Chondrocyte (in vitro differentiated cells): Measurements from ENCODE around the gene TEX35. TPM values are rescaled to one million over a fixed set of nuclear protein-coding genes. Genes with fewer than 3 reads are reported as not detected.
A peak's percentile ranks its signal among the peaks of the same experiment; 100 is the strongest.
"Not testable (repeated sequence)": the region's sequence is repeated elsewhere in the genome, so short reads cannot be mapped to it uniquely, and the experiment has no call there.

Experiments
- DNase-seq: peaks from one replicate; pipeline ENCODE4 v3.0.0; 2021; ENCODE audit warnings: mixed read lengths, low spot score
- H3K27ac Mint-ChIP-seq: one replicate; pipeline ENCODE4 v1.8.0; 2021; ENCODE audit warnings: mild to moderate bottlenecking, moderate library complexity, mixed read lengths; ENCODE audit not compliant: unreplicated experiment
- H3K27me3 Mint-ChIP-seq: 2 replicates; pipeline ENCODE4 v1.8.0; 2021; ENCODE audit warnings: low read depth, mixed read lengths
- H3K36me3 Mint-ChIP-seq: 2 replicates; pipeline ENCODE4 v1.8.0; 2021; ENCODE audit warnings: low read depth, mixed read lengths
- H3K4me1 Mint-ChIP-seq: 2 replicates; pipeline ENCODE4 v1.8.0; 2021; ENCODE audit warnings: low read depth, mild to moderate bottlenecking, mixed read lengths
- H3K4me3 Mint-ChIP-seq: one replicate; pipeline ENCODE4 v1.8.0; 2021; ENCODE audit warnings: mild to moderate bottlenecking, moderate library complexity, mixed read lengths; ENCODE audit not compliant: unreplicated experiment
- H3K9me3 Mint-ChIP-seq: 2 replicates; pipeline ENCODE4 v1.8.0; 2021; ENCODE audit warnings: low read depth, mixed read lengths
- total RNA-seq: library from RNA; stranded (reverse); gene quantifications from 3 replicates; pipeline ENCODE4 v1.2.1, GENCODE V29; 2021
- TF ChIP-seq, protein P1 (sequence below): fragments of 200-600 bp; sonication (generic); IDR thresholded peaks from 2 replicates; pipeline ENCODE4 v1.5.0; 2021; ENCODE audit warnings: antibody characterized with exemption, mild to moderate bottlenecking, moderate library complexity

The TEX35 gene
- total RNA-seq, 1 donor from 2014 or later, result not detected

DNA sequence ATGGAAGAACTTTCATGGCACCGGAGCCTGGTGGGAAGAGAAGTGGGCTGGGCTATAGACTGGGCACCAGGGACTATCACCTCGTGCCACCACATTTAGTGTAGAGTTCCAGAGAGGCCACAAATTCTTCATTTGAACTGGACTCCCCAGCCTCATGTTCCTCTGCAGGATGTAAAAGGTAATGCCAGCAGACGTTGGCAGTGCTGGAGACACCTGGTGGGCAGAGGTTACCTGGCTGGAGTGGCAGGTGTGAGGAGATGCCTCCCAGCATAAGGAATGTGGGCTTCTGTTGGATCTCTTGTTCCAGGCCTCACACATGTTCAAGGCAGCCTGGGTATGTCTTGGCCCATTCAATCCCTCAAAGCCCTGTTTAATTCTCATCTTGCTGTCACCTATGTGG, 35.2 kb downstream of the TEX35 start:
- DNase-seq, result no peak
- TF ChIP-seq, protein P1, sequence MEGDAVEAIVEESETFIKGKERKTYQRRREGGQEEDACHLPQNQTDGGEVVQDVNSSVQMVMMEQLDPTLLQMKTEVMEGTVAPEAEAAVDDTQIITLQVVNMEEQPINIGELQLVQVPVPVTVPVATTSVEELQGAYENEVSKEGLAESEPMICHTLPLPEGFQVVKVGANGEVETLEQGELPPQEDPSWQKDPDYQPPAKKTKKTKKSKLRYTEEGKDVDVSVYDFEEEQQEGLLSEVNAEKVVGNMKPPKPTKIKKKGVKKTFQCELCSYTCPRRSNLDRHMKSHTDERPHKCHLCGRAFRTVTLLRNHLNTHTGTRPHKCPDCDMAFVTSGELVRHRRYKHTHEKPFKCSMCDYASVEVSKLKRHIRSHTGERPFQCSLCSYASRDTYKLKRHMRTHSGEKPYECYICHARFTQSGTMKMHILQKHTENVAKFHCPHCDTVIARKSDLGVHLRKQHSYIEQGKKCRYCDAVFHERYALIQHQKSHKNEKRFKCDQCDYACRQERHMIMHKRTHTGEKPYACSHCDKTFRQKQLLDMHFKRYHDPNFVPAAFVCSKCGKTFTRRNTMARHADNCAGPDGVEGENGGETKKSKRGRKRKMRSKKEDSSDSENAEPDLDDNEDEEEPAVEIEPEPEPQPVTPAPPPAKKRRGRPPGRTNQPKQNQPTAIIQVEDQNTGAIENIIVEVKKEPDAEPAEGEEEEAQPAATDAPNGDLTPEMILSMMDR, result no peak
- Mint-ChIP-seq H3K36me3 (peaks cover 2% of the 10 kb centered on the region), H3K27ac (no peak overlapping the region), H3K4me3 (no peak overlapping the region), H3K4me1 (peaks cover 4% of the 10 kb centered on the region), H3K27me3 (no peaks in the 10 kb centered on the region), H3K9me3 (peaks cover 3% of the 10 kb centered on the region)

DNA sequence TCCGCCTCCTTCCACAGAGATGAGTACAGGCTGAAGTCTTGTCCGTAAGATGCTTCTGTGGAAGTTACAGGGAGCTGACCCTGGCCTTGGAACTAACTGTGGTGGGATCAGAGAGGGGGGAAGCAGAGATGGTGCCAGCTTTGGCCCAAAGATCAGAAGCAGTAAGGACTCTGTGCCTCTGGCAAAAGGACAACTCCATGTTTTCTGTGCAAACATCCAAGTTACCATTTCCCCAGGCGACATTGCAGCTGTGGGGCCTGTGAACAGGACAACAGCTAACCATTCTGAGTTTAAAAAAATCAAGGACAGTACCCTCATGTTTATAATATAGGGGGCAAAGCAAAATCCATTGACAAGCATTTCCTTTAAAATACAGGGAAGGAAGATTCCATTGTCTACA, 38.4 kb downstream of the TEX35 start:
- Mint-ChIP-seq H3K27ac (no peak overlapping the region), H3K4me3 (no peak overlapping the region), H3K36me3 (peaks cover 2% of the 10 kb centered on the region), H3K9me3 (peaks cover 15% of the 10 kb centered on the region), H3K27me3 (no peaks in the 10 kb centered on the region), H3K4me1 (no peaks in the 10 kb centered on the region)
- no peak for DNase-seq
- TF ChIP-seq, protein P1, result no peak

DNA sequence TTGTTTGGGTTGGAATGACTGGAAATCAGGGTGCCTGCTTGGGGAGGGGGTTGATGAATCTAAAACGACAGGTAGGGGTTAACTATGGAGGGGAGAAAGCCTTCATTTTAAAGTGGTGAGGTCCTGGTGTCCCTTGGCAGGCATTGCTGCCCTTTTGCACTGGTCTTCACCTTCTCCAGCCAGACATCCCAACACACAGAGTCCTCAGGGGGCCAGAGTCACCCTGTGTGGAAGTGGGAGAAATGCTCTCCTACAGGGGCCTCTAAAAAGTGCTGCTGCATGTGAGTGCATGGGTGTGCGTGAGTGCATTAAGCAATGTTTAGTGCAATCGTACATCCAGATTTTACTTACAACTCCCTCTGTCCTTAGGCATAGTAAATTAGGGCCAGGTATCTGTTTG, 39.0 kb downstream of the TEX35 start:
- peaks cover 15% of the 10 kb centered on the region for H3K9me3 Mint-ChIP-seq
- no peaks in the 10 kb centered on the region for H3K27me3 Mint-ChIP-seq
- peaks cover 2% of the 10 kb centered on the region for H3K36me3 Mint-ChIP-seq
- H3K27ac Mint-ChIP-seq, result no peak overlapping the region
- no peak for DNase-seq
- H3K4me1 Mint-ChIP-seq, result no peaks in the 10 kb centered on the region
- no peak overlapping the region for H3K4me3 Mint-ChIP-seq
- TF ChIP-seq, protein P1, result no peak

DNA sequence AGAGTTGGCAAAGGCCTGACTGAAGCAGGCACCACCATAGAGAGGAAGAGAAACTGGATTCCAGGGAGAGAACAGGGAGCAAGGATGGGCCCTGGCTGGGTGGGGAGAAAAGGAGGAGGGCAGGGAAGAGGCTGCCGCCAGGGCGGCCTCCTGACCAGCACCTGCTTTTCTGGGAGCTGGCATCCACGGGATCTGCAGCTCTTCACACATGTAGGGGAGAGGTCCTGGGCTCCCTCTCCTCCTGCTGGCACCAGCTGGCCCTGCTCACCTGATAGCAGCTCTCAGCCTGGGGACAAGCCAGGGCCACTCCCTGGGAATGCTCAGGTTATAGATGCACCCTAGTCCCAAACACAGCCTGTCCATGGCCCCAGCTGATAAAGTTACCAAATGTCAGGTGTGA, 39.9 kb downstream of the TEX35 start:
- H3K27ac Mint-ChIP-seq, result no peak overlapping the region
- H3K27me3 Mint-ChIP-seq, result no peaks in the 10 kb centered on the region
- no peaks in the 10 kb centered on the region for H3K36me3 Mint-ChIP-seq
- peaks cover 15% of the 10 kb centered on the region for H3K9me3 Mint-ChIP-seq
- no peak overlapping the region for H3K4me3 Mint-ChIP-seq
- no peaks in the 10 kb centered on the region for H3K4me1 Mint-ChIP-seq
- no peak for DNase-seq
- TF ChIP-seq, protein P1, result no peak

DNA sequence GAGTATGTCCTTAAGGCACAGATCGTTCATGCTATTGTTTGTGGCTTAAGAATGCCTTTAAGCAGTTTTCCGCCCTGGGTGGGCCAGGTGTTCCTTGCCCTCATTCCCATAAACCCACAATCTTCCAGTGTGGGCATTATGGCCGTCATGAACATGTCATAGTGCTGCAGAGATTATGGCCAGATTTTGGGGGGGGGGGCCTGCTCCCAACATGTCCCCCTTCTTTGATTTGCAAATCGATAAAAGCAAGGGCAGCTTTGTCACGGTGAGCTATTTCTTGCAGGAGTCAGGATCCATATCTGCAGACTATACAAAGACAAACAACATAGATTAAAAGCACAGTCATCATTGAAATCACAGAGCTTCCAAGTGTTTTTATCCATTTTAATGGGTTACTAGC, 41.4 kb downstream of the TEX35 start:
- H3K4me1 Mint-ChIP-seq, H3K27me3 Mint-ChIP-seq, H3K4me3 Mint-ChIP-seq, H3K27ac Mint-ChIP-seq, DNase-seq, H3K36me3 Mint-ChIP-seq: not testable (repeated sequence)
- peaks cover 15% of the 10 kb centered on the region for H3K9me3 Mint-ChIP-seq

DNA sequence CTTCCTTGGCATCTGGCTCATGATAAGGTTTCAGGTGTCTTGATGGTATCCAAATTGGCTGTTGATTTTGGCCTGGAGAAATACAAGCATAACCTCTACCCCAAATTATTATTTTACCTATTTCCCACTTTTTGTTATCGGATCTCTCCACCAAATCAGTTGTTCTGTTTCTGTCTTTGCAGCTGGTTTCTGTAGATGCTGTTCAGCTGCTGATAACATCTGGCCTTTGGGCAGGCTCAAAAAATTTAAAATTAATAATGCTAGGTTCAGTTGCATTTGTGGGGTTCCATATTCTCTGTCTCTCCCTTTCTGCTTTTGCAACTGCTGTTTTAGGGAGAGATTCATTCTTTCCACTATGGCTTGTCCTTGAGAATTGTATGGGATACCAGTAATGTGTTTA, 42.7 kb downstream of the TEX35 start:
- H3K36me3 Mint-ChIP-seq, H3K4me3 Mint-ChIP-seq, H3K27me3 Mint-ChIP-seq, H3K27ac Mint-ChIP-seq, DNase-seq: not testable (repeated sequence)
- H3K9me3 Mint-ChIP-seq, result peaks cover 15% of the 10 kb centered on the region
- peaks cover 11% of the 10 kb centered on the region for H3K4me1 Mint-ChIP-seq

DNA sequence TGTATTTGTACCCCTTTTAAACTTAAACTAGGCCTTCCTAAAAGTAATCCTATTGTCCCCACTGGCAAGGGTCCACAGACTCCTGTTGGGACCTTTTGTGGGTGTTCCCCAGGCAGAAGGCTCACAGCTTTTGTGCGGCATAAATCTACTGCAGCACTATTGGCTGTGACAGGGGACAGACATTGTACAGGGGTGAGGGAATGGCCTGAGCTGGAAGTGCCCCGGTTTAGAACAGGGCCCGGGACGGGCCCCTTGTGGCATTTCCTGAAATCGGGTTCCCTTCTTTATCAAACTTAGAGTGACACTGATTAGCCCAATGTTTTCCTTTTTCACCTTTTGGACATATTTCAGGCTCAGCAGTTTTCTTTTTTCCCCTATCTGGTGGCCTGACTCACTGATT, 45.9 kb downstream of the TEX35 start:
- not testable (repeated sequence) for H3K27me3 Mint-ChIP-seq, DNase-seq, H3K4me3 Mint-ChIP-seq, H3K9me3 Mint-ChIP-seq, H3K36me3 Mint-ChIP-seq
- H3K4me1 Mint-ChIP-seq, result peaks cover 11% of the 10 kb centered on the region
- peak overlapping the region; percentile 76 for H3K27ac Mint-ChIP-seq
